Breast epithelium (tissue), 4 donors: ENCODE results near the gene THSD7B. TPM values are rescaled to one million over a fixed set of nuclear protein-coding genes. Genes with fewer than 3 reads are reported as not detected.

Source experiments
- DNase-seq, 2 donors: peaks; one replicate each; pipeline ENCODE4 v3.0.0-alpha.2; 2019; ENCODE audit warnings: low spot score in 2 of 2
- H3K27ac ChIP-seq, 2 donors: fragments of 200-600 bp; sonication (generic) in 1 of 2; one replicate each; pipeline ENCODE4 v1.5.1; 2016 to 2019; ENCODE audit warnings: mild to moderate bottlenecking in 1 of 2
- H3K27me3 ChIP-seq, 2 donors: fragments of 200-600 bp; sonication (generic) in 1 of 2; one replicate each; pipeline versions ENCODE4 v1.5.1 to v1.6.0; 2017 to 2019; ENCODE audit warnings: control low read depth in 1 of 2, mild to moderate bottlenecking in 1 of 2
- H3K36me3 ChIP-seq: fragments of 200-600 bp; one replicate; pipeline ENCODE4 v1.5.1; 2019
- H3K4me1 ChIP-seq, 2 donors: fragments of 200-600 bp; sonication (generic); one replicate each; pipeline ENCODE4 v1.5.1; 2016 to 2019; ENCODE audit warnings: control low read depth in 1 of 2
- H3K4me3 ChIP-seq, 3 donors: fragments of 200-600 bp; sonication (generic); 1 replicate in 2 of 3; 2 replicates in 1 of 3; pipeline ENCODE4 v1.5.1; 2016 to 2019; ENCODE audit warnings: mild to moderate bottlenecking in 3 of 3, moderate library complexity in 2 of 3
- H3K9me3 ChIP-seq, 2 donors: fragments of 200-600 bp; sonication (generic) in 1 of 2; one replicate each; pipeline ENCODE4 v1.5.1; 2016 to 2019; ENCODE audit warnings: control low read depth in 1 of 2
- CTCF ChIP-seq, 3 donors: fragments of 450-650 bp; IDR thresholded peaks; one replicate each; pipeline ENCODE4 v1.5.1; 2016 to 2017; ENCODE audit warnings: antibody characterized with exemption in 3 of 3, mild to moderate bottlenecking in 3 of 3, moderate library complexity in 3 of 3
- POLR2A ChIP-seq: fragments of 450-650 bp; IDR thresholded peaks from one replicate; pipeline ENCODE4 v1.6.1; 2016; ENCODE audit warnings: antibody characterized with exemption, mild to moderate bottlenecking, moderate library complexity
- POLR2AphosphoS5 ChIP-seq, 3 donors: sonication (generic); formaldehyde crosslinking; IDR thresholded peaks; one replicate each; pipeline ENCODE4 v1.6.1; 2017; ENCODE audit warnings: antibody characterized with exemption in 3 of 3
- intact Hi-C: fragments of 100-400 bp; cut with DNase I; formaldehyde crosslinking; loops from one replicate; pipeline ENCODE4 v1.15.1; 2023; ENCODE audit warnings: low total_unique reads
- total RNA-seq, 3 donors: library from RNA; depleted of rRNA; stranded (reverse); fragments of >200 nt; gene quantifications; one replicate each; pipeline ENCODE4 v1.1.0, GENCODE V29; 2016

THSD7B gene
- total RNA-seq, 3 donors from 2014 or later: 0.73 to 3.3 (median 2.1) TPM

GRCh38 chr2:137175246-137175645, 409.9 kb downstream of the THSD7B start:
- no peaks in the 10 kb centered on the region for H3K27me3 ChIP-seq
- TF ChIP-seq POLR2A (no peak), POLR2AphosphoS5 (IDR thresholded peaks at IDR 0.05) (no peak), CTCF (IDR thresholded peaks at IDR 0.05) (no peak)
- intact Hi-C loops: no loop called here

DNA sequence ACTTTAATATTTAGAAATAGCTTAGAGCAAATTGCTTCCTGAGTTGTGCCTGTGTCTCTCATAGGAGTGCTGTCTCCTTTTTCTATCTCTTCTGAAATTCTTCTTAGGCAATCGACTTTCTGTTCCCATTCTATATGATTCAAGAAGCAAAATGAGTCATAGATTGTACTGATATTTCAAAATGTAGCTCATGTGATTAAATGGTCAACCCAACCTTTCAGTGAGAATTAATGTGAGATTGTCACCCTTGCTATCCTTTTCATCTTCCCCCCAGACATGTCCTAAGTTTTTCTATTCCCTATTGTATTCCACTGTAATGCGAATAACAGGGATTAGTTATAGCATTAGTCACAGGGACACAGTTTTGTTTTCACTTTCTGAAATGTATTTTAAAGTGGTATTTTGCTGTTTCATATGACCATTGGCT, 413.6 kb downstream of the THSD7B start:
- Histone ChIP-seq H3K27ac (no peak overlapping the region), H3K27me3 (no peaks in the 10 kb centered on the region), H3K9me3 (no peaks in the 10 kb centered on the region), H3K4me3 (no peak overlapping the region), H3K36me3 (no peaks in the 10 kb centered on the region), H3K4me1 (no peaks in the 10 kb centered on the region)
- no peak for DNase-seq
- TF ChIP-seq POLR2AphosphoS5 (IDR thresholded peaks at IDR 0.05) (no peak), POLR2A (no peak), CTCF (IDR thresholded peaks at IDR 0.05) (no peak)
- intact Hi-C loops: no loop called here

More at GRCh38 chr2:137175246-137175645, 409.9 kb downstream of the THSD7B start:
- Histone ChIP-seq H3K4me3 (no peak overlapping the region), H3K36me3 (no peaks in the 10 kb centered on the region), H3K4me1 (no peaks in the 10 kb centered on the region), H3K9me3 (no peaks in the 10 kb centered on the region), H3K27ac (no peak overlapping the region)
- DNase-seq: no peak

DNA sequence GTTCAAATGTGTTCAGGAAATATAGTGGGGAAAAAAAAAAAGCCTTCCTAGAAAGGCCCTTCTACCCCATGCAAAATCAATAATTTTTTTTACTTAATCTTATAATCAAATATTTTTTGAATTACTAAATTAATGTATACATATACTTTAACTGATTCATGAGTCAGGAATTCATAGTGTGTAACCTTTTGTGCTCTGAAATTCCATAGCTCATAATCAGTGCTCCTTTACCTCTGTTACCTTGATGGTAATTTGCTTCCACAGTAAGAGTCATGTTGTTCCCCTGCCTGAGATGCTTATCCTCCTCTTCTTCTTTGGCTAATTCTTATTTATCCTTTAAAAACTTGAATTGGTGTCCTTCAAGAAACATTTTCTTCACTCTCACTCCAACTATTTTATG, 414.2 kb downstream of the THSD7B start:
- Histone ChIP-seq H3K27me3 (no peaks in the 10 kb centered on the region), H3K36me3 (no peaks in the 10 kb centered on the region), H3K4me3 (no peak overlapping the region), H3K27ac (no peak overlapping the region), H3K9me3 (no peaks in the 10 kb centered on the region), H3K4me1 (no peaks in the 10 kb centered on the region)
- TF ChIP-seq POLR2A: no peak
- intact Hi-C loops: no loop called here
- no peak for DNase-seq

DNA sequence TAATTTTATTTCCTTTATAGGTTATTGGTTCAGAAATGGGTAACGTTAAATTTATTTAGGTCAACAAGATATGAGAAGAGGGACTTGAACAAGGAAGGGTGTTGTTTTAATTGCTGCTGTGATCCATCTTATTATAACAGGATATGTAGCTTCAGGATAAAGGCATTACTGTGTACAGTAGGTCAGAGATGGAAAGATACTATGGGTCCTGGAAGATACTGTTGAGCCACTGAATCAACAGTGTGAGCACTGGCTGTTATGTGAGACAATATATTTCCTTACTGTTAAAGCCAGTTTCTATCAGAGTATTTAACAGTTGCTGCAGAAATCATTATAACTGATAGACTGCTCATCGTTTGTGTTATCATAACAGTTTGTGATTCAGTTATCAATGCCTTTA, 414.7 kb downstream of the THSD7B start:
- intact Hi-C loops: no loop called here
- DNase-seq: no peak
- TF ChIP-seq POLR2A (no peak), CTCF (IDR thresholded peaks at IDR 0.05) (no peak), POLR2AphosphoS5 (IDR thresholded peaks at IDR 0.05) (no peak)
- H3K4me3 ChIP-seq: no peak overlapping the region
- no peaks in the 10 kb centered on the region for H3K27me3 ChIP-seq
- H3K4me1 ChIP-seq: no peaks in the 10 kb centered on the region
- no peak overlapping the region for H3K27ac ChIP-seq
- no peaks in the 10 kb centered on the region for H3K9me3 ChIP-seq
- H3K36me3 ChIP-seq: no peaks in the 10 kb centered on the region

- Histone ChIP-seq H3K4me1 (no peaks in the 10 kb centered on the region), H3K27me3 (no peaks in the 10 kb centered on the region), H3K9me3 (peaks cover 0 to 4% of the 10 kb centered on the region in 2 donors), H3K4me3 (no peak overlapping the region), H3K27ac (no peak overlapping the region), H3K36me3 (no peaks in the 10 kb centered on the region)
- no peak for DNase-seq
- intact Hi-C loops: no loop called here
- no peak for TF ChIP-seq POLR2AphosphoS5 (IDR thresholded peaks at IDR 0.05)
- TF ChIP-seq CTCF (IDR thresholded peaks at IDR 0.05): no peak
- no peak for TF ChIP-seq POLR2A
These were observed 416.0 kb downstream of the THSD7B start for GRCh38 chr2:137181370-137181769.

DNA sequence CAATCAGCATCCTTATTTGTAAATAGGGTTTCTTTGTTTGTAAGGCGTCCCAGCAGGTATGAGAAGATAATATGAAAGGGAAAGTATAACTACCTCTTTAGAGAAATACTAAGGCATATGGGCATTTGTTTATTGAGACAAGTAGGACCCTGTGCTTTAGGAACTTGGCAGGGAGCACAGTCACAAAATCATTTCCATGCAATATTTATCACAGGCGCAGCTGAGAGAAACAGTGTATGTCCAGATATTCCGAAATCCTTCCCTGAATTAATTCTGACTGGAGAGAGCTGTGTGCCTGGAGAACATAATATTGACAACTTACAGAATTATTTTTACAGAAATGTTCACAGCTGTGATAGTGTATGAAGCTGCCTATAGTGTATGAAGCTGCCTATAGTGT, 416.7 kb downstream of the THSD7B start:
- no peak overlapping the region for H3K4me3 ChIP-seq
- intact Hi-C loops: no loop called here
- peaks cover 0 to 4% of the 10 kb centered on the region in 2 donors for H3K9me3 ChIP-seq
- no peaks in the 10 kb centered on the region for H3K27me3 ChIP-seq
- H3K27ac ChIP-seq: no peak overlapping the region
- no peak for DNase-seq
- no peaks in the 10 kb centered on the region for H3K4me1 ChIP-seq
- no peak for TF ChIP-seq POLR2A
- no peak for TF ChIP-seq CTCF (IDR thresholded peaks at IDR 0.05)
- TF ChIP-seq POLR2AphosphoS5 (IDR thresholded peaks at IDR 0.05): no peak
- H3K36me3 ChIP-seq: no peaks in the 10 kb centered on the region
